ENCODE results near the gene UBB.

DNA sequence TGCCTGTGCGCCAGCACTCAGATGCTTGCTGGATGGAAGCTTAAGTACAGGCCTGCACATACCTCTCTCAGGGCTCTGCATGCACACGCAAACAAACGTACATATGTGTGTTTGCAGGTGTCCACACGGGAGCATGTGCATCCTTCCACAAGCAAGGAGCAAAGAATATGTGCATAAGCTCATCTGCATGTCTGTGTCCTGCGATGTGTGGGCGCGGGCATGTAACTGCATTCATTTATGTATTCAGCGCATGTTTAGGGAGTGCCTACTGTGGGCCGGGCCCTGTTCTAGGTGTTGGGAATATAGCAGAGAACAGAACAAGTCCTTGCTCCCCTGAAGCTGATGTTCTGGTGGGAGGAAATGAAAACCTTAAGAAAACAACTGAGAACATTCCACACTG, 48.2 kb downstream of the UBB start:
- TF ChIP-seq CBX3 (IDR thresholded peaks at IDR 0.05; ENCODE audit: low read depth) = no peak
- no peak for TF ChIP-seq POLR2AphosphoS5 (IDR thresholded peaks at IDR 0.05; ENCODE audit: low read depth, low read length)
